ENCODE data around the gene CCDC170.
"Not testable (repeated sequence)": the region's sequence is repeated elsewhere in the genome, so short reads cannot be mapped to it uniquely, and the experiment has no call there.

Gene CCDC170

DNA sequence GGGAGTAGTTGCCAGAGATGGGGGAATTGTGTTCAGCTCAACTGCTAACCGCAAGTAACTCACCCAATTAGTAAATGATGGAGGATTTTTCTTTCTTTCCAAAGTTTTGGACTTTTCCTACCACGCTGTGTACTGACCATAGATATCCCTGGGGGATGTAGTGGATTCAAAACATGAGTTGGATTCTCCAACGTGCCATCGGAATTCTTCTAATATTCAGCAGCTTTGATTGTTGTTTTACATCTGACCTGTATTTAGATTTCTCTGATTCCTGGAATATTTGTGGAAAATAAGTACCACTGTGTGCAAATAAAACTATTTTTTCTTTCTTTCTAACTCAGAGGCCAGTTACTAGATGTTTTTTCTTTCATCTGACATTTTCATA lies 1.1 kb downstream of the CCDC170 start:
- DNase-seq, result no peak

DNA sequence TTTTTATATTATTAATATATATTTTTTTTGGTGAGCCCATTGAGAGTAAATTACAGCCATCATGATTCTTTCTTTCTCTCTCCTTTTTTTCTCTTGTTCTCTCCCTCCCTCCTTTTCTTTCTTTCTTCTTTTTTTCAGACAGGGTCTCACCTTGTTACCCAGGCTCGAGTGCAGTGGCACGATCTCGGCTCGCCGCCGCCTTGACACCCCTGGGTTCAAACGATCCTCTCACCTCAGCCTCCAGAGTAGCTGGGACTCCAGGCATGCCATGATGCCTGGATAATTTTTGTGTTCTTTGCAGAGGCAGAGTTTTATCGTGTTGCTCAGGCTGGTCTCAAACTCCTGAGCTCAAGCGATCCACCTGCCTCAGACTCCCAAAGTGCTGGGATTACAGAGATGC lies 1.6 kb downstream of the CCDC170 start:
- DNase-seq, result no peak

DNA sequence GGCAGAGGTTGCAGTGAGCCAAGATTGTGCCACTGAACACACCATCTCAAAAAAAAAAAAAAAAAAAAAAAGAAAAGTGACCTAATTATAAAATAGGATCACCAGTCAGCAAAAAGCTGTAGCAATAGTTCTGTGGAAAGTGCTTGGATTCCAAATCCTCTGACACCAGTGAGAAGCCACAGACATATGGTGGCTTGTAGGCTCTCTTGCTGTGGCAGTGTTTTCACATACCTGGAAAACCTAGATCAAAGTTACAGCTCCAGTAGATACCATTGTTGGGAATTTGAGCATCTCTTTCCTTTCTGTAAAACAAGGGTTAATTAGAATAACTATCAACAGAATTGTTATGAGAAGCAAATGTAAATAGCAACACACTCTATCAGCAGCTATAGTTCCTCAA lies 4.1 kb downstream of the CCDC170 start:
- no peak for DNase-seq

DNA sequence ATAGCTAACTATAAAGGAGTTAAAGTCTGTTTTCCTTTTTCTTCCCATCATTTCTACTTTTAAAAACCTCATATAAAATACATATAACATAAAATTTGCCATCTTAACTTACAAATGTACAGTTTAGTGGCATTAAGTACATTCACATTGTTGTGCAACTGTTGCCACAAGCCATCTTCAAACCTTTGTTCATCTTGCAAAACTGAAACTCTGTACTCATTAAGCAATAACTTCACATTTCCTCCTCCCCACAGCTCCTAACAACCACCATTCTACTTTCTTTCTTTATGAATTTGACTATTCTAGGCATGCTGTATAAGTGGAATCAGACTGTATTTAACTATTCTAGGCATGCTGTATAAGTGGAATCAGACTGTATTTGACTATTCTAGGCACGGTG lies 4.5 kb downstream of the CCDC170 start:
- DNase-seq, result no peak

DNA sequence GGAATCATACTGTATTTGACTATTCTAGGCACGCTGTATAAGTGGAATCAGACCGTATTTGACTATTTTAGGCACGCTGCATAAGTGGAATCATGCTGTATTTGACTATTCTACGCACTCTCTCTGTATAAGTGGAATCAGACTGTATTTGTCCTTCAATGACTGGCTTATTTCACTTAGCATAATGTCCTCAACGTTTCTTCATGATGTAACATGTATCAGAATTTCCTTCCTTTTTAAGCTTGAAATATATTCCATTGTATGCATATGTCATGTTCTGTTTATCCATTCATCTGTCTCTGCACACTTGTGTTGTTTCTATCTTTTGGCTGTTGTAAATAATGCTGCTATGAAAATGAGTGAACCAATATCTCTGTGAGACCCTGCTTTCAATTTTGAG lies 5.7 kb downstream of the CCDC170 start:
- no peak for DNase-seq

DNA sequence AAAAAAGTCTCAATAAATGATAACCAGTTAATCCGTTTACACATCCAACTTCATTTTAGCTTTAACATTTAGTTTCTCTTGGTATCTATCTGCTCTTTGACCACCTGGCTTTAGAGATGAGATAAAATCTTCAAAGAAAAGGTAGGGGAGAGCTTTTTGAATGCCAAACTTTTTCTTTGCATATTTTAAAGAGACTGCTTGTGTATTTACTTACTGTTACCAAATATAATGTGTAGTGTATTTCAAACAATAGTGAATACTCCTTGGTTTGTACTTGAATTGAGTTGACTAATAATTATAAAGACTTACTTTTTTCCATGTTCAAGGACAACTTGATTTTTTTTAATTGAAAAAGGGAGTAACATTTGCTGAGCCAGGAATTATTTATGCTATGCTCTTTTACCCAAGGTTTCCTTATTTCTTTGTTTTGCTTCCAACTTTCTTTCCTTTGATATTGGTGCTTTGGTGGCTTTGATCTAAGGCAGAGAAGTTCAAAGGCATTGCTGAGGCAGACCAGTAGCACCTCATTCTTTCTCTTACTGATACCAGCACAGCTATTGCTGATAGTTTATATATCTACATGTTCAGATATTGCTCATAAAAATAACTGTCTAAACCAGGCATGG lies 7.8 kb downstream of the CCDC170 start:
- DNase-seq, result no peak

DNA sequence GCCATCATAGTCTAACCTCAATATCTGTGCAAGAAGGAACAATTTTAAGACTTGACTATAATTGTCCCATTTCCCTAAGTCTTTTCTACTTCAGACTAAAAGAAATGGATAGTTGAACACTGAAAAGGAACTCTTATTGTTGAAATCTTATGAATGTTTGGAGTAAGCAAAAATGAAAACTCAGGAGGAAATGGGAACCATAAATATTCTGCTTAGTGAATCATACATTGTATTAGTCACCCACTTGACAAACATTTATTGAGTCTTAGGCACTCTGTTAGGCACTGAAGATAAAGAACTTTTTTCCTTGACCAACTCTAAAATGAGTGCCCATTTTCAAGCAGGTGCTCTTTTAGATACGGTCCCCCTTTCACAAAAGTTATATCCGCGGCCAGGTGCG lies 8.7 kb downstream of the CCDC170 start:
- DNase-seq, result no peak

DNA sequence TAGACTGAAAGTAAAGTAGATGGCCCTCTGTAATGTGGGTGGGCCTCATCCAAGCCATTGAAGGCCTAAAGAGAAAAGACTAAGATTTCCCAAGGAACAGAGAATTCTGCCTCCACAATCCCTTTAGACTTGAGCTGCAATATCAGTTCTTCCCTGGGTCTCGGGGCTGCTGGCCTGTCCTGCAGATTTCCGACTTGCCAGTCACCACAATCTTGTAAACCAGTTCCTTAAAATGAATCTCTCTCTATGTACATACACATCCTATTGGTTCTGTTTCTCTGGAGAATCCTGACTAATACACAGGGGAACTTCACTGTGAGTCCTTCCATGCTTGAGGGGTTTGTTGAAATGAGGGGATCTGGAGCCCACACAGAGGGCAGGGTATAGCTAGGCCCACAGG lies 12.9 kb downstream of the CCDC170 start:
- no peak for DNase-seq

DNA sequence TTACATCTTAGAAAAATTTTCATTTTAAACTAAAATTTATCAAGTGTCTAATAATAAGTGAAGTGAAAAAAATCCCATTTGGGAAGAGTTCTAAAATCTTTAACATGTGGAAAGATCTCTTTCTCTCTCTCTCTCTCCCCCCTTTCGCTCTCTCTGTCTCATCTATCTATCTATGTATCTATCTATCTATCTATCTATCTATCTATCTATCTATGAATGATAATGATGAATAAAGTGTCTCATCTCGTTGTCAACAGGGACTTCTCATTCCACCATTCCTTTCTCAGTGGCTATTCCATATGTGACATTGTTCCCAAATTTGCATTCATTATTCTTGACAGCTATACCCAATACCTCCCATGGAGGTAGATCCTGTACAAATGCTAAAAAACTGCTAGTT lies 15.2 kb downstream of the CCDC170 start:
- DNase-seq, result no peak

DNA sequence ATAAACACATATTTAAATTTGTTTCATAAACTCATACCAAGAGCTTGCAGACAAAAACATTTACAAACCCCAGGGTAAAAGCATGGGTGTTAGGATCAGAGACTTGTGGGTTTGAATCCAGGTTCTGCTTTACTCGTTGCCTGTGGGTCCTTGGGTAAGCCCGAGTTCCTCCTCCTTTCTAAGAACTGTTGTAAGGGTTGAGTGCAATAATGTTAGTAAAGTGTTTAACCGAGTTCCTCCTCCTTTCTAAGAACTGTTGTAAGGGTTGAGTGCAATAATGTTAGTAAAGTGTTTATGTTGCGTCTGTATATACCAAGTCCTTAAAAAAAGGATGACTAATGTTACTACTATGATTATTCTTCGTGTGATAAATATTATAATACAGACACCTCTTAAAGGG lies 18.7 kb downstream of the CCDC170 start:
- no peak for DNase-seq

DNA sequence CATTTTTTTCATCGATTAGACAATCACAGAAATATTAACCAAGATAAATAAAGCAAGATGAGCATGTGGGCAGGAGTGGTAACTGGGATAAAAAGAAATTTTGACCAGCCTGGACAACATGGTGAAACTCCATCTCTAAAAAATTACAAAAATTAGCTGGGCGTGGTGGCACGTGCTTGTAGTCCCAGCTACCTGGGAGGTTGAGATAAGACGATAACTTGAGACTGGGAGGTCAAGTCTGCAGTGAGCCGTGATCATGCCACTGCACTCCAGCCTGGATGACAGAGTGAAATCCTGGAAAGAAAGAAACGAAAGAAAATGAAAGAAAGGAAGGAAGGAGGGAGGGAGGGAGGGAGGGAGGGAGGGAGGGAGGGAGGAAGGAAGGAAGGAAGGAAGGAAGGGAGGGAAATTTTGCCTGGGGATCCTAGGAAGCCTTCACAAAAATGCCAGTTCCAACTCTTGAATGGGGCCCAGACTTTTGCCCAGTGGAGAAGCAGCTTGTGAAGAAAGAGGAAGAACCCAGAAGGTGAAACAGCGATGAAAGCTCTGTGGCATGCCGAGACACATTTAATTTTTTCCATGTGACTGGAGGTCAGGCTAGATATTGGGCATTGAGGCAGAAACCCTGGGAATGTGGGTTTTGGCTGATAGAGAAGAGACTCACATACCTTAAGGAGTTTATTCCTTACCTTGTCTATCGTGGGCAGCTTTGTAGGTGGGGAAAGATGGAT lies 20.3 kb downstream of the CCDC170 start:
- DNase-seq, result no peak

DNA sequence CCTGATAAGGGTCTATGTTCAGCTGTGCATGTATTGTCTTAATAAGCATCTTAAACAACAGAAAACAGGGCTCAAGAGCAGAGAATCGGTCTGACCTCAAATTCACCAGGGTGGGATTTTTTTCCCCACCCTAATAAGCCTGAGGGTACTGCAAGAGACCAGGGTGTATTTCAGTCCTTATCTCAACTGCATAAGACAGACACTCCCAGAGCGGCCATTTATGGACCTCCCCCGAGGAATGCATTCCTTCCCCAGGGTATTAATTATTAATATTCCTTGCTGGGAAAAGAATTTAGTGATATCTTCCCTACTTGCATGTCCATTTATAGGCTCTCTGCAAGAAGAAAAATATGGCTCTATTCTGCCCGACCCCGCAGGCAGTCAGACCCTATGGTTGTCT lies 25.2 kb downstream of the CCDC170 start:
- DNase-seq, result not testable (repeated sequence)

DNA sequence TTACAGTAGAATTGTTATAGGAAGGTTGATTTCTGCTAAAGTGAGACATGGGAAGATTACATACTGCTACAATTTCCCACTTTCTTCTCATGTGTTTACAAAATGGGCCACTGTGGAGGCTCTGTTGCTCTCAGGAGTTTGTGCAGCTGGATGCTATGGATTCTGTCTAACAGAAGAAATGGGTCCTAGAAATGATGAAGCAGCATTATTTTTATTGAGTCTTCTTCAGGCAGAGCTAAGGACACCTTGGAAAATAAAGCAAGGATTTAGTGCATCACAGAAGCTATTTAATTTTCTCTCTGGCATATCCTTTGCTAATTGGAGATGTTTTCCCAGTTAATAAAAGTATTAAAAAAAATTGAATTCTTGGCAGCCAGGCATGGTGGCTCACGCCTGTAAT lies 29.2 kb downstream of the CCDC170 start:
- DNase-seq, result no peak

DNA sequence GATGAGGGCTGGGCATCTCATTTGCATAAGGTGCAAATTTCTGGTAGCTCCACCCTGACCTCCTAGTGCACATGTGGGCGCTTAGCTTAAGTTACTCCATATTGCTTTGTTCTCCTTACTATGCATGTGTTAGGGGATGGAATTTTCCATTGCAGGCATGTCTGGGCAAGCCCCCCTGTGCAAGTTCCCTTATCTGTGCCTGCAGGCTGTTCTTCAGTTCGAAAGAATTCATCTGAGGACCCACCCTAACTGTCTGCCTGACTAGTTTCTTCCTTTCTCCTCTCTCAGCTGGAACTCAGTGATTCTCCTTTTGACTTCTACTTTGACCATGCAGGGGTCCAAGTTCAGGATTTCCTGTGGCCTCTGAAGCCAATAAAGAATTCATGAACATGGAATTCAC lies 30.2 kb downstream of the CCDC170 start:
- DNase-seq, result no peak

DNA sequence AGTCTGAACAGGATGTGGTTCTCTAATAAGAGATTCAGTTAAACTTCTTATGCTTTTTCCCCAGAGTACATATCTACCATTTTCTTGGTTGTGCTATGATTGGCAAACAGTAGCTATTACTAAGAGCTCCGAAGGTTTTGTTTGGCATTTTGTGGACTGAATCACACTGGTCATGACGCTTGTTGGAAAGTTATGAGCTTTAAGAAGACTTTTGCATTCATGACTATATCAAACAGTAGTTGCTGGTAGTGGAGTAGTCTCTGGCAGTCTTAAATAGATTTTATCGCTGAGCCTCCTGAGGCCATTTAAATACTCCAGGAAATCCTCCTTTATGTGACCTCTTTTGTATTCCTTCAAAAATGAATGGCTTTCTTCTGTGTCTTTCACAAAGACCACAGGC lies 40.8 kb downstream of the CCDC170 start:
- DNase-seq, result no peak

DNA sequence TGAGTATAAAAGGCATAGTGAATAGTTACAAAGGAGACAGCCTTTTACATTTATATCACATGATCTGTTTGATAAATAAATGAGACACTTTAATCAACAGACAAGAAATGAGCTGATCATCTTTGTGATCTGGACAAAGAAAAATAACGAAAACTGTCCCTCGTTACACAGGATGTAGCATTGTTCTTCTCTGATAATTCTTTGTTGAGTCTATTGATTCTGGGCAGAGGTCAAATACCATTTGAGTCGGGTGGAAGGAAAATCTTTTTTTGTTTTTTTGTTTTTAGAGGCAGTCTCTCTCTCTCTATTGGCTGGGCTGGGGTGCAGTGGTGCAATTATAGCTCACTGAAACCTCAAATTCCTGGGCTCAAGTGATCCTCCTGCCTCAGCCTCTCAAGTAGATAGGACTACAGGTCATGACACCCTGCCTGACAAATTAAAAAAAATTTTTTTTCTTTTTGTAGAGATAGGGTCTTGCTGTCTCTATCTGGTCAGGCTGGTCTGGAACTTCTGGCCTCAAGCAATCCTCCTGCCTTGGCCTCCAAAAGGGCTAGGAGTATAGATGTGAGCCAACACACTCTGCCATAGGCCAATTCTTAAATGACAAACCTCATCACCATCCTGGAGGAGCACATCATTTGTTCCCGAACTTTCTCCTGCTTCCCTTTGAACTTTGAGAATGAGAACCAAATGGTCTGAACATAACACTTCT lies 41.8 kb downstream of the CCDC170 start:
- DNase-seq, result no peak

DNA sequence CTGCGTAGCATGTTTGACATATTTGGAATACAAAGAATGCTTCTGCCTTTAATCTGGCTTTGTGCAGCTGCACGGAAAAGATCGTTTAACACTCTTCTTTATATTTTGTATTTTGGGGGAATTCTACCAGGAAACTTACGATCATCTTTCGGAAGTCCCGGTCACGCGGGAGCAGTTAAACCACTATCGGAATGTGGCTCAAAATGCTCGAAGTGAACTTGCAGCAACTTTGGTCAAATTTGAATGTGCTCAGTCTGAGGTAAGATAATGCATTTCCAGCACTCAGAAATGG lies 42.3 kb downstream of the CCDC170 start:
- no peak for DNase-seq

DNA sequence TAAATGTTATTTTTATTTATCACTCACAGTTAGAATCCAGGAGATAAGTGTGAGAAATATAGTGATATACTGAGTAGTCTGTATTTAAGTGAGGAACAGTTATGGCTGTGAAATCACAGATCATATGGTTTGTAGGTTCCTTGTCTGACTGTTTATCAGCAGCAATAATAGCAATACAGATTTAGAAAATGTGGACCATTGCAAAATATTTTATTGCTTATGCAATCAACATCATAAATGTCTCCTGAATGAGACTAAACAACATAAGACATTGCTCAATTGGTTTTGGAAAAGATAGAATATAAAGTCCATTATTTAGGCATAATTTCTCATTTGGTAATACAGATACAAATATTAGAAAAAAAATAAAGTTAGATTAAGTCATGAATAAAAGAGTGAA lies 43.7 kb downstream of the CCDC170 start:
- no peak for DNase-seq

DNA sequence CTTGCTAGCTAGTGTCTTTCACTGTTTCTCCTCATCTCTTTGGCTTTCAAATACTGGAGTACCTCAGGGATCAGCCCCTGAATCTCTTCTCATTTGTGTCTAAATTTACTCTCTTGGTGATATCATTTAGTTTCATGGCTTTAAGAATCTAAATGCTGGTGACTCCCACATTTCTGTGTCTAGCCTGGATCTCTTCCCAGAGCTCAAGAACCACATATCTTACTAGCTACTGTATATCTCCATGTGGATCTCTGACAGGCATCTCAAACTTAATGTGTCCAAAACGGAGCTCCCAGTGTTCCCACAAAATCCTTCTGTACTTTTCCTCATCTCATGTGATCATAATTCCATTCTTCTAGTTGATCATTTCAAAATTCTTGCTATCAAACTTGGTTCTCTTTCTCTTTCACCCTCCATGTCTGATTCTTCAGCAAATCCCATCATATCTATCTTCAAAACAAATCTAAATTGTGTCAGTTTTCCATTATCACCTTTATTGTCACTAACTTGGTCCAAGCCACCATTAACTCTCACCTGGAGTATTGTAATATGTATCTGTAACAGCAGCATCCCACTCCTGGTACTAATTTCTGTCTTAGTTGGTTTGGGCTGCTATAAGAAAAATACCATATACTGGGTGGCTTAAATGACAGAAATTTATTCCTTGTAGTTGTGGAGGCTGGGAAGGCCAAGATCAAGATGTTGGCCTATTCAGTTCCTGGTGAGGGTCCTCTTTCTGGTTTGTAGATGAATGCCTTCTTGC lies 45.9 kb downstream of the CCDC170 start:
- no peak for DNase-seq

DNA sequence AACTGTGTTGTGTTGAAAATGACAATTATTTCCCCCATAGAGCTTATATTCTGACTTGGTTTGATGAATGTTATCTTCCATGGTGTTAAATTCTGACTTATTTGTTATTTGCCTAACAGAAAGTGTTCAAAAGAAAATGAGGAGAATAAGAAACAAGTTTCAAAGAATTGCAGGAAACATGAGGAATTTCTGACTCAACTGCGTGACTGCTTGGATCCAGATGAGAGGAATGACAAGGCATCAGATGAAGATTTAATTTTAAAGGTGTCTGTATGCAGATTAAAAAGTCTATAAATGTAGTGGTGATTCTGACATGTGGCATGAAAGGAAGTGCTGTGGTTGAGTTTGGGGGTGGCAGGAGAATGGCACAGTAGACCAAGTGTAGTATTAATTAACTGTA lies 50.6 kb downstream of the CCDC170 start:
- no peak for DNase-seq

DNA sequence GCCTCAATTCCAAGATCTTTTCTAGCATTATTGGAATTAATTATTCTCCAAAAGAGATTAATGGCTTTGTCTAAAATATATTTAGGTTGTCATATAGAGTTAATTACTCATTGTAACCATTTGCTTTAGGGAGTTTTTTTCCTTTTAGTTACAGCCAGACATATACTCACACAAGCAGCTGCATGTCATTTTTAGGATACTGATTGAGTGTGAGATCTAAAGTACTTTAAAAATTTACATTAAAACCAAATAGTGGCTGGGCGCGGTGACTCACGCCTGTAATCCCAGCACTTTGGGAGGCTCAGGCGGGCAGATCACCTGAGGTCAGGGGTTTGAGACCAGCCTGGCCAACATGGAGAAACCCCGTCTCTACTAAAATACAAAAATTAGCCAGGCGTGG lies 51.1 kb downstream of the CCDC170 start:
- not testable (repeated sequence) for DNase-seq

DNA sequence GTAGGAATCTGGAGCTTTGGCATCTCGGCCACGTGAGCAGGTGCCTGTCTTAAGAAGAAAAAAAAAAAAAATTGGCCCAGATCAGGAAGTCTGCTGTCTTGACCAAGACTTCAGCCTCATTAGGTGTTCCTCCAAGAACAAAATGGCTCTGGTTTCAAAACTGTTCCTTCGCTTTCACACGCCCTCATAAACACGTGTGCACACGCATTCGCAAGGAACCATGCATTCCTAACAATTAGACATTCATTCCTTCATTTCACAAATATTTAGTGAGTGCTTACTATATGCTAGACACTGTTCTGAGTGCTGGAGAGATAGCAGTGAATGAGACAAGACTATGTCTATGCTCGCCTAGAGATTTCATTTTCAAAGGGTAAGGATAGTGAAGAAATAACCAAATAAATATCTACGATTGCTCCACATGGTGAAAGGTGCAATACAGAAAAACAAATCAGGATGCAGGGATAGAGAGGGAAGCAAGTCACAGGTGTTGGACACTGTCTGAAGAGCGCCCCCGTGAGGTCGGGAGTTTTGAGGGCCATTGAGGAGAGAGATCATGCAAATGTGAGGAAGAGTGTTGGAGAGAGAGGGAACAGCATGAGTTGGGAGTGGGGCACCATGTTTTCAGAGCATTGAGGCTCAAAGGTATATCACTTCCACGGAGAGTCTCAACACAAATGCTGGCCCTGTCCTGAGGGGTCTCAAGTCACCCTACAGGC lies 53.3 kb downstream of the CCDC170 start:
- DNase-seq, result no peak

DNA sequence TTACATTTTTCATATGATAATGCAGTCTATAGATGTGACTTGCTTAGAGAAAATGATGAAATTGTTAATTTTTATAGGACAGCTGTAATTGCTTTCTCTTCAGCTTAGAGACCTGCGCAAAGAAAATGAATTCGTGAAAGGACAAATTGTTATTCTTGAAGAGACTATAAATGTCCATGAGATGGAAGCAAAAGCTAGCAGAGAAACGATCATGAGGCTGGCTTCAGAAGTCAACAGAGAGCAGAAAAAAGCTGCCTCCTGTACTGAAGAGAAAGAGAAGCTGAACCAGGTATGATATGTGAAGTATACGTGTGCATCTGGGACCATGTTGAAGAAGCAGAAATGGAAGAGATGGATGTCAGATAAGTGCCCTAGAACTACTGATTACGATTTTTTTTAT lies 54.4 kb downstream of the CCDC170 start:
- DNase-seq, result no peak
